Measurements from ENCODE around the gene TAF5L.

TAF5L gene

DNA sequence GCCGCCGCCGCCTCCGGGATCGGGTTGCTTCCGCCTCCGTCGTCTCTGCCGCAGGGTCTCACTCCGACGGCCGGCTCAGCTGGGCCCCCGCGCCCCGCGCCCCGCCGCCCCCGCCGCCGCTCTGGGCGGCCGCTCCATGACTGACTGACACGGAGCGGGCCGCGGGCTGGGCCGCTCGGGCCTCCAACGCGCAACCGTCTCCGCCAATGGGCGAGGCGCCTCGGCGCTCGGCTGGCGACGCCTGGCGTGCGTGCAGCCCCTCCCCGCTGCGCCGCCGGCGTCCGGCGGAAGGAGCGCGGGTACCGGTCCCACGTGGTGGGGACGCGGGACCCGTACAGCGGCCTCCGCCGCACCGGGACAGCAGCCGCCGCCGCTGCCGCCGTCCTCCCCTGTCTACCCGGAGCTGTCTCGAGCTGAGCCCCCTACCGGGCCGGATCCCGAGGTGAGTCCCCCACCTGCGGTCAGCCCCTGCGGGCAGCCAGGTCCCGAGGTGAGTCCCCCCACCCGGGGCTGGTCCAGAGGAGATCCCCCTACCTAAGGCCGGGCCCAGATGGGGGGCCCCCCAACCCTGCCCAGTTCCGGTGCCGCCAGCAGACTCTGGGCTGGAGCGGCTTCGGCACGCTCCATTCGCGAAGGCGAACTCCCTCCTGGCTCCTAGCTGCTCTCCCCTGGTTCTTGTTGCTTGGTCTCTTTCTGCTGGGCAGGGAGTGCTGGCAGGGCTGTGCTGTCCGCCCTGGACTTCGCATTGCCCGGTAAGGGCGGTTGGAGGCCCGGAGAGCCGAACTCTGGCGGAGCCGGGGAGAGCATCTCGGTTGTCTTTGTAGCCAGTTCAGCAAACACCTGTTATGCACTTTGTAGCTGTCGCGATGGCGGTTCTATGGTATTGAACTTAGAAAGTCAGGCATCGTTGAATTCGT lies at the start of gene TAF5L, which contains the start of gene URB2:
Gene TAF5L, minus strand, starts transcription at position 208 of the 917 bp plus-strand sequence. CDS start 11,640 bp downstream, outside the sequence.
Gene URB2, plus strand, starts transcription at position 333 of the 917 bp plus-strand sequence. CDS start 1,387 bp downstream, outside the sequence.
- peak within 1 kb of the TSS; percentile 96 for H3K4me3 ChIP-seq (ENCODE audit: low read depth, low read length)
- TF ChIP-seq, protein P1, sequence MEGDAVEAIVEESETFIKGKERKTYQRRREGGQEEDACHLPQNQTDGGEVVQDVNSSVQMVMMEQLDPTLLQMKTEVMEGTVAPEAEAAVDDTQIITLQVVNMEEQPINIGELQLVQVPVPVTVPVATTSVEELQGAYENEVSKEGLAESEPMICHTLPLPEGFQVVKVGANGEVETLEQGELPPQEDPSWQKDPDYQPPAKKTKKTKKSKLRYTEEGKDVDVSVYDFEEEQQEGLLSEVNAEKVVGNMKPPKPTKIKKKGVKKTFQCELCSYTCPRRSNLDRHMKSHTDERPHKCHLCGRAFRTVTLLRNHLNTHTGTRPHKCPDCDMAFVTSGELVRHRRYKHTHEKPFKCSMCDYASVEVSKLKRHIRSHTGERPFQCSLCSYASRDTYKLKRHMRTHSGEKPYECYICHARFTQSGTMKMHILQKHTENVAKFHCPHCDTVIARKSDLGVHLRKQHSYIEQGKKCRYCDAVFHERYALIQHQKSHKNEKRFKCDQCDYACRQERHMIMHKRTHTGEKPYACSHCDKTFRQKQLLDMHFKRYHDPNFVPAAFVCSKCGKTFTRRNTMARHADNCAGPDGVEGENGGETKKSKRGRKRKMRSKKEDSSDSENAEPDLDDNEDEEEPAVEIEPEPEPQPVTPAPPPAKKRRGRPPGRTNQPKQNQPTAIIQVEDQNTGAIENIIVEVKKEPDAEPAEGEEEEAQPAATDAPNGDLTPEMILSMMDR (IDR thresholded peaks at IDR 0.05; ENCODE audit: control insufficient read depth, extremely low read depth, insufficient read depth) = no peak
- peak; percentile 72 for DNase-seq (ENCODE audit: low read depth)

DNA sequence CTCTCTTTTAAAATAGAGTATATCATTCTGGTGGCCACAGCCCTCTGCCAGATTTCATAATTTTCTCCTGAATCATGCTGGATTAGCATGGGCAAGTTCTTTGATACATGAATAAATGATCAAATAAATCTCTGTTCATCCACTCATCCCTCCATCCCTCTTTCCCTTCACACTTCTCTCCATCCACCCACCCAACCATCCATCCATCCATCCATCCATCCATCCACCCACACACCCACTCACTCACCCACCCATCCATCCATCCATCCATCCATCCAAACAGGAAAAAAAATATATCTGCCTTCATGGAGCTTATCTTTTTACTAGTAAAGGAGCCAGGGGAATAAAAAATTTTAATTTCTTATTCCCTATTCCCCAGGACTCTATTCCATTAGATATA lies 49.5 kb upstream of the TAF5L start:
- TF ChIP-seq, protein P1 (IDR thresholded peaks at IDR 0.05; ENCODE audit: control insufficient read depth, extremely low read depth, insufficient read depth) = no peak
- no peak overlapping the region for H3K4me3 ChIP-seq (ENCODE audit: low read depth, low read length)
- DNase-seq (ENCODE audit: low read depth) = no peak

DNA sequence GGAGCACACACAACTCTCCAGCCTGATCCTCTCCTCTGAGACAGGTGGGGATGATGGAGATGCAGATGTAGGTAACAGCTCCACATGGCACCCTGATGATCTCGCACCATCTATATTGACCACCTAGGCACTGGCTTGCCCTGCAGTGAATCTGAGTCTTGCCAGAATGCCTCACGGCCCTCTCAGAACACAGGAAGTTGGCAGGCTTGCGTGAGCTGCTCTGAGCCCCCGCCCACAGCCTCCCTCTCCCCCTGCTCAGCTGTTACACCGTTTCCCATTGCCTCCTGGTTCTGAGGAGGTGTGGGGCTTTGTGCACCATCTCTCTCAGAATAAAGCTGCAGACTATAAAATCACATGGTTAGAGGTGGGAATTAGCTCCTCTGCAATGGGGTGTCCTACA lies 48.1 kb upstream of the TAF5L start:
- no peak for DNase-seq (ENCODE audit: low read depth)
- TF ChIP-seq, protein P1 (IDR thresholded peaks at IDR 0.05; ENCODE audit: control insufficient read depth, extremely low read depth, insufficient read depth) = no peak
- H3K4me3 ChIP-seq (ENCODE audit: low read depth, low read length) = no peak overlapping the region

DNA sequence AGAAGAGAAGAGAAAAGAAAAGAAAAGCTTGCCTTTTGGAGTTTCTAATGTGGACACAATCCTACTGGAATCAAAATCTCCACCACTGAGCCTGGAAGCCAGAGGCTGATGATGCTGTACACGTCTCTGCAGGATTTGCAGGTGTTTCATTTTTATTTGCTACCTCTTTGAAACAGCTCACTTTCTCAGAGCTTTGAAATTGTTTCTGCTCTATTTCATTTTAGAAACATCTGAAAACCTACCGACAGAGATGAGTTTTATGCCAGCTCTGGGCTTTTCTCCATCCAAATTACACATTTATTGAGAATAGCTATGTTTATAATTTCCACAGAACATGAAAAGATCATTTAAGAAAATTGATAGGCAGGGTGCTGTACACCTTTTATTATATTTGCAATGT lies 46.3 kb upstream of the TAF5L start:
- no peak overlapping the region for H3K4me3 ChIP-seq (ENCODE audit: low read depth, low read length)
- no peak for DNase-seq (ENCODE audit: low read depth)
- TF ChIP-seq, protein P1 (IDR thresholded peaks at IDR 0.05; ENCODE audit: control insufficient read depth, extremely low read depth, insufficient read depth) = no peak

DNA sequence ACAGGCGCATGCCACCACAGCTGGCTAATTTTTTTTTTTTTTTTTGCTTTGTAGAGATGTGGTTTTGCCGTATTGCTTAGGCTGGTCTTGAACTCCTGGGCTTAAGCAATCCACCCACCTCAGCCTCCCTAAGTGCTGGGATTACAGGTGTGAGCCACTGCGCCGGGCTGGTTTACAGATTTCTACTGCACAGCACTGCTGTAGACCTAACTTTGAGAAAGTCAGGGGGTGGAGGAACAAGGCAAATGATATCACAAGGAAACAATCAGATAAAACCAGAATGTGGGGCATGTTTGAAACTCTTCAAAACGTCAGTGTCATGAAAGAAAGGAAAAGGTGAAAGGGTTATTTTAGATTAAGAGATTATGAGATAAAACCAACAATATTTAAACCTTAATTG lies 45.4 kb upstream of the TAF5L start:
- H3K4me3 ChIP-seq (ENCODE audit: low read depth, low read length) = no peak overlapping the region
- TF ChIP-seq, protein P1 (IDR thresholded peaks at IDR 0.05; ENCODE audit: control insufficient read depth, extremely low read depth, insufficient read depth) = no peak
- no peak for DNase-seq (ENCODE audit: low read depth)

DNA sequence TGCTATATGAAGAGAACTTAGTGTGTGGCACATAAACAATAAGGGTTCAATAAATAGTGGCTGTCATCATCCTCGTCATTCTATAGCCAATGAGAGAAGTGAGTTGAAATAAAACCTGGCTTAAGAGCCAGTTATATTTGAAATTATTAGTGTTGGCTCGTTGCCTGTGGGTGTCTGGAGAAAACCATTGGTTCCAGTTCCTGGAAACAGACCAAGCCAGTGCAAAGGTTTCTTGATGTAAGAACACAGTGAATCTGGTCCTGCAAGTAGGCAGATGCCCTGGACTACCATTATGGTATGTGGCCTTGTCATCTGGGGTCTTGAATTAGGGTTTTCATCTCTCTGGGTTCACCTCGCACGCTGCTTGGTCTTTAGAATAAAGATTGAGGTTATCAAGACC lies 43.4 kb upstream of the TAF5L start:
- TF ChIP-seq, protein P1 (IDR thresholded peaks at IDR 0.05; ENCODE audit: control insufficient read depth, extremely low read depth, insufficient read depth) = no peak
- no peak overlapping the region for H3K4me3 ChIP-seq (ENCODE audit: low read depth, low read length)
- DNase-seq (ENCODE audit: low read depth) = peak; percentile 15
